NOMO-1 treated with DMSO at 0.1 percent for 48 hours (cell line): ENCODE results near the gene ZNF800.
"Not testable (repeated sequence)": the region's sequence is repeated elsewhere in the genome, so short reads cannot be mapped to it uniquely, and the experiment has no call there.

Experiments used
- DNase-seq: peaks from one replicate; lab custom pipeline; 2025; ENCODE audit not compliant: unreplicated experiment; lab: John Stamatoyannopoulos, UW

The ZNF800 gene, protein sequence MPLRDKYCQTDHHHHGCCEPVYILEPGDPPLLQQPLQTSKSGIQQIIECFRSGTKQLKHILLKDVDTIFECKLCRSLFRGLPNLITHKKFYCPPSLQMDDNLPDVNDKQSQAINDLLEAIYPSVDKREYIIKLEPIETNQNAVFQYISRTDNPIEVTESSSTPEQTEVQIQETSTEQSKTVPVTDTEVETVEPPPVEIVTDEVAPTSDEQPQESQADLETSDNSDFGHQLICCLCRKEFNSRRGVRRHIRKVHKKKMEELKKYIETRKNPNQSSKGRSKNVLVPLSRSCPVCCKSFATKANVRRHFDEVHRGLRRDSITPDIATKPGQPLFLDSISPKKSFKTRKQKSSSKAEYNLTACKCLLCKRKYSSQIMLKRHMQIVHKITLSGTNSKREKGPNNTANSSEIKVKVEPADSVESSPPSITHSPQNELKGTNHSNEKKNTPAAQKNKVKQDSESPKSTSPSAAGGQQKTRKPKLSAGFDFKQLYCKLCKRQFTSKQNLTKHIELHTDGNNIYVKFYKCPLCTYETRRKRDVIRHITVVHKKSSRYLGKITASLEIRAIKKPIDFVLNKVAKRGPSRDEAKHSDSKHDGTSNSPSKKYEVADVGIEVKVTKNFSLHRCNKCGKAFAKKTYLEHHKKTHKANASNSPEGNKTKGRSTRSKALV

DNA sequence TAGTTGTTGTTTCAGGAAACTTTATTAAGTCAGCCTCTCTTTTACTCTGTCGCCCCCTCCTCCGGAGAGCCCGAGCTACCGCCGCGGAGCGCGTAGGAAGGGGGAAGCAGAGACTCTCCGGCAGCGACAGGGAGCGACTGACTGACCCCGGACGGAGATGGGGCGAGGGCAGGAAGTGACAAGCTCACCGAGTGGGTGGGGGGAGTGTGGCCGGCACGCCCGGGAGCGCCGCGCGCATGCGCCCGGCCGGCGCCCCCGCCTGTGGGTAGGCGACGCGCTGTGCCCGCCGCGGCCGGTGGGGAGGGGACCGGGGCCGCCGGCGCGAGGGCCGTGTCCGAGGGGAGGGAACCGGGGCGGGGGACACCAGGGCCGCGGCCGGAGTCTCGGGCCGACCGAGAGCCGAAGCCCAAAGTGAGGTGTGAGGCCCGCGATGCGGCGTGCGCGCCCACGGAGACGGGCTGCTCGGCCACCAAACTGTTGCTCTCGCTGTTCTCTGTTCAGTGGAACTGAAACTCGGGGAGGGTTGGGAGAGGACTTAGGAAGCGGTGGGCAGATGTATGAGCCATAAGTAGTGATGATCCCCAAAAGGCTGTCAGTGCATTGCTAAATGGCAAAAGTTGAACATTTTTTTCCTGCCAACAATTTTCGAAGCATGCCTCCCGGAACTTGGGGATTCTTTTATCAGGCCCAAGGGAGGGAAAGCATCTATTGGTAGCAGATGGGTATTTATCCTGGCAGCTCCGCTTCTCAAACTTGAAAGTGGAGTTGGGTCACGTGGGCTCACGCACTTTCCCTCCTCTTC lies at the start of gene ZNF800:
ZNF800 (minus strand) TSS at position 143 of the 802 bp plus-strand sequence. CDS start 1,151 bp downstream, outside the sequence.
- peak; percentile 62 for DNase-seq

DNA sequence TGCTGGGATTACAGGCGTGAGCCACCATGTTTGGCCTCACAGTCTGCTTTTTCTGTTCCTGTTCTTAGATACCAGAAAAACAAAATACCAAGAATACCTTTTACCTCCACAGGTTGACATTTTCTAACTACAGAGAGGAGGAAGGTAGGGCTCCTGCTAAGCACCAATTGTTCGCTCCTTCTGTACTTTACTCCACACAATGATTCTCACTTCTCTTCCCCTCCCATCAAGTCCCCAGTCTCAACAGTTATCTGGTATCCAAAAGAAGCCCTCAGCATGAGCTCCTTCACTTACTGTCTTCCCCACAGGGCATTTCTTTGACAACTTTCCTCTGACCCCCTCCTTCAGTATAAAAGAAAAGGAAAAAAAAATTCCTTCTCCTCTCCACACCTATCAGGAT lies 47.7 kb upstream of the ZNF800 start:
- no peak for DNase-seq

DNA sequence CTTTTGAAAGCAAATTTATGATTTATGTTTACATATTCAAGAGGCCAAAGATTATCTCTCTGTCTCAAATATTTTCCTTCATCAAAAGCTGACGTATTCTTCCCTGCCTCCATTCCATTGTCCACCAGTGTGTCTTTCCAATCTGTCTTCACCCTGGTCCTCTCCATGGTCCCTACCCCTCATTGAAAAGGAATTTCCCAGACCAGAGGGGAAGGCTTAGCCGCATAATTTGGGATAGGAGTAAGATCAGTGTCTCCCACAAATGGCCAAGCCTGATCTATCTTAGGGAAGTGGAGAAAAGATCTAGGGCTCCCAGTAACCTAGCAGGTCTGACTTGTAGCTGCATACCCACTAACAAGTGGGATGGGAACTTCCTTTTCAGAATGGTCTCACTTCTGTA lies 46.3 kb upstream of the ZNF800 start:
- DNase-seq: no peak

DNA sequence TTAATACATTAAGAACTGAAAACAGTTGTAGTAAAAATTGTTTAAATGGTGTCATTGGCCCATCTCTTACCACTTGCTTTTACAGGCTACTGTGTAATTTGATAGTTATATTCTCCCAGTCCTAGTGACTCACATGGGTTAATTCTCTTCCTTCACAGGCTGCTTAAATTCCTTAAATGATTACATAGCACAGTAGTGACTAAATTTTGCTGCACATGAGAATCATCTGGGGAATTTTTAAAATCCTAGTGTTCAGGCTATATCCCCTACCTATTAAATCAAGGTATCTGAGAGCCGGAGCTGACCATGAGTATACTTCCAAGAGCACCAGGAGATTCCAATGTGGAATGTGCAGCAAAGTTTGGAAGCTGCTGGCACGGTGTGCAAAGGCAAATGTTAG lies 45.3 kb upstream of the ZNF800 start:
- no peak for DNase-seq

DNA sequence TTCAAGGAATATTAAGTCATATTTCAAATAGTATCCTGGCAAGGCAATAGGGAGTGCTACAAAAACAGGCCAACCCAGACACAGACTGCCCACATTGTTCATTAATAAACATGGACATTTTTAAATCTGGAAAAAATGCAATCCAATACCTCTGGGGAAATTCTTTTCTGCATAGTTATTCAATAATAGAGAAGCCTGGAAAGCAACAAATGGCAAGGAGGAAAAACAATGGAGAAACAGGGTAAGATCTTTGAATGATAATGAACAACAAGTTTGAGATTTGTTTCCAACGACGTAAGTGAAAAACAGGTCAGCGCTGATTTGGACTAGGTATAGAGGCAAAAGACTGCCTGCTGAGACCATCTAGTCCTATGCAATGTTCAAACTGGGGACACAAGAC lies 44.7 kb upstream of the ZNF800 start:
- DNase-seq: no peak

DNA sequence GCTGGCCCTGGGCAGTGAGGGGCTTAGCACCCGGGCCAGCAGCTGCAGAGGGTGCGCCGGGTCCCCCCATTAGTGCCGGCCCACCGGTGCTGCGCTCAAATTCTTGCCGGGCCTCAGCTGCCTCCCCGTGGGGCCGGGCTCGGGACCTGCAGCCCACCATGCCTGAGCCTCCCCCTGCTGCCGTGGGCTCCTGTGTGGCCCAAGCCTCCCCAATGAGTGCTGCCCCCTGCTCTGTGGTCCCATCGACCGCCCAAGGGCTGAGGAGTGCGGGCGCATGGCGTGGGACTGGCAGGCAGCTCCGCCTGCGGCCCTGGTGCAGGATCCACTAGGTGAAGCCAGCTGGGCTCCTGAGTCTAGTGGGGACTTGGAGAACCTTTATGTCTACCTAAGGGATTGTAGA lies 36.8 kb upstream of the ZNF800 start:
- not testable (repeated sequence) for DNase-seq

DNA sequence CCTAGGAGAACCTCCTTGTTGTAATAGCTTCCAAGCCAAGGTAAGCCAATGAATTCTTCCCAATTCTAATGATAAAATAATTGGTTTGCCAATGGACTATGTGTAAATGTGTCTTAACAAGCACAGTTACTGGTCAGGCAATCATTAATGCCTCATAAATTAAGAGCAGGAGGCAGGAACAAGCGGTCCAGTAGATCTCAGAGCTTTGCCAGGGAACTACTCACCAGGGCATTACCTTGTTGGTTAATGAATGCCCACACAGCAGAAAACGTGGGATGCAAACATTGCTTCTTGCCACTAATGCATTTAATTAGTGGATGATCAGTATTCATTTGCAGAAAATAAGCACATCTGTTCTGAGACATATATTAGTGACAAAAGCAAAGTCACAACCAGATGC lies 26.7 kb upstream of the ZNF800 start:
- no peak for DNase-seq

DNA sequence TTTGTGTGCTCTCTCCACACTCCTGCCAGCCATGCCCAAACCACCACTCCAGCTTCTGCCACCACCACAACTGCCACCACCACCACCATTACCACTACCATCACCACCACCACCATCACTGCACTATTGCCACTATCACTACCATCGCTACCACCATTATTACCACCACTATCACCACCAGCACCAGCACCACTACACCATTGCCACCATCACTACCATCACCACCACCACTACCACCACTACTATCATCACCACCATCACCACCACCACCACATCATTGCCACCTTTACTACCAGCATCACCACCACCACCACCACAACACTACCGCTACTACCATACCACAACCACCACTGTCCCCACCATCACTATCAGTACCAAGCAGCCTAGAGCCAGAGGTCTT lies 26.0 kb upstream of the ZNF800 start:
- DNase-seq: no peak

DNA sequence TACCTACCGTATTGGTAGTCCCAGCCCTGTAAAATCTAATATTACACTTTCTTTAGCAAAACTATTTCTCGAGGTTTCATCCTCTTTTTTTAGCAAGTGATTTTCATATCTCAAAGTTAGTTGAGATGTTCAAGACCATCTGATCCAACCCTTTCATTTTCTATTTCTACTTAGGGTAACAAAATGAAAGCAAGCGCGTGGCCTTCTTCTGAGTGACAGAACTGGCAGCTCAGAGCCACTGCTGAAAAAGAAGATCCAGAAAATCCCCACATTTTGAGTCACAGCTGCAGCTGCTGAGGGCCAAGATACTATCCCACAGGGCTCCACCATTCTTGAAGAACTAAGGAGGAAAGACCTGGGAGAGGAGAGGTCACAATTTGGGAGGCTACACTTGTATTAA lies 24.8 kb upstream of the ZNF800 start:
- DNase-seq: no peak

DNA sequence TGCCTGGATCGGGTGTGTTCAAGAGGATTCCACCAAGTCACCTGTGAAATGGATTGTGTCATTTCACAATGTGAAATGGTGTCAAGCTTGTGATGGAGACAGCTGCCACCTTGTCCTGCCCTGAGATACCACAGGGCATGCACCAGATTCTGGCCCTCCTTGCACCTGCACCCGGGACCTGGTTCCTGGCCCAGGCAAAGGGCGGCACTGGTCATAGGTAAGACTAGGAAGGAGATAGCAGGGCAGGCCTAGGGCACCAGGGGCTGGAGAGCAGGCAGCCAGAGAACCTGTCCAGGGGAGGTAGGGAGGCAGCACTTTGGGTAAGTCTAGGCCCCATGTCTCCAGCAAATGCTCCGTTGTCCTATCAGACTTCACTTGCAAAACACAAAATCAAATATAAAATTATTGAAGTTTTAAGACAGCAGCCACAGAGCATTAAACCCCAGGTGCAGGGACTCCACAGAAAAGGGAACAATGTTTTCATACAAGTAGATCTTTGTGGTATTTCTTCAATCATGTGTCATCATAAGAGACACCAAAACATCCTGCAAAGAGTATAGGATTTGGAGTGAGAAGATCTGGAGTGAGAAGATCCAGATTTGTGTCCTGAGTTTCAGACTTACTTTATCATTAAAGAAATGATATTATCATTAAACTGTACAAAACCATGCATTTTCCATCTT lies 22.7 kb upstream of the ZNF800 start:
- no peak for DNase-seq

DNA sequence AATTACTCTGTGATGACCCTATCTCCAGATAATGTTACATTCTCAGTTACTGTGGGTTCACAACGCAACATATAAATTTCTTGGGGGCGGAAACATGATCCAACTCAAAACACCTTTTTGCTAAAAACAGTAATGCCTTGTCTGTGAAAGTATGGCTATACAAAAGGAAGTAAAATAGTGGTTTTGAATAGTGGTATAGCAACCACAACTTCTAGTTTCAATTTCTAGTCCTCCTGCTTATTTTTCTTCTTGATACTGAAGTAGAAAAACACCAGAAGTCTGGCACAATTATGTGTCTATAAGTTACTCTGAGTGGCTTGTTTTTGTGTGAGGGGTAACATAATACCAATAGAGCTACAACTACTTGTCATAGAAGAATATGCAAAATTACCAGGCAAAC lies 21.5 kb upstream of the ZNF800 start:
- peak; percentile 70 for DNase-seq

DNA sequence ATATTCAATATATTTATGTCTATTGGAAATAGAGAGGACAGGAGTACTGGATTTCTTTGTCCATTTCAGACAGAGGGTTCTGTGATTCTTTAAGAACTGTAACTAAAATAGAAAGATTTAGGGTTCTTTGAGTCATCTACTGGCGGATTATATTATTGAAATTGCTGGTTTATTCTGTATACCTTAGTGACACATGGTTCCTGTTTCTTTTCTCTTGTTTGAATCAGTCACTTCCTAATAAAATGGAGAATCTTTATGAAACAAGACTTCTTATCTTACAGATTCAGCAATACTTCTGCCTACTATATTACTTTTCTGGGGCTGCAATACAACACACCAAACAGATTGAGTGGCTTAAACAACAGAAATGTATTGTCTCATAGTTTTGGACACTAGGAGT lies 20.8 kb upstream of the ZNF800 start:
- DNase-seq: peak; percentile 31

DNA sequence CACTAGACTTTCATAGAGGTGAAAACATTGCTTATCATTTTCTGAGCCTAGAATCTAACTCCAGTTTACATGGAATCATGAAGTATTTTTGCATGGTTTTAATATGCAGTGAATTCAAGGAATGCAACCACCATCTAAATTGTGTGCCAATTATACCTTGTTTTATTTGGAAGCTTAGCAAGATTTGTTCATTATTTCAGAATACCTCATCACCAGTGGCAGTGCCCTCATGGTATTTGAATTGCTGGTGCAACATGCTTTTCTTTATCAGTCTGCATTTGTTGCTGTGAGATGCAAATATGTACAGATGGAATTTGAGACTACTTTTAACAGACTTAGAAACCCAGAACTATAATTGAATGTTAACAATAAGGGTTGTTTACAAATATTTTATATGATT lies 18.7 kb upstream of the ZNF800 start:
- no peak for DNase-seq

DNA sequence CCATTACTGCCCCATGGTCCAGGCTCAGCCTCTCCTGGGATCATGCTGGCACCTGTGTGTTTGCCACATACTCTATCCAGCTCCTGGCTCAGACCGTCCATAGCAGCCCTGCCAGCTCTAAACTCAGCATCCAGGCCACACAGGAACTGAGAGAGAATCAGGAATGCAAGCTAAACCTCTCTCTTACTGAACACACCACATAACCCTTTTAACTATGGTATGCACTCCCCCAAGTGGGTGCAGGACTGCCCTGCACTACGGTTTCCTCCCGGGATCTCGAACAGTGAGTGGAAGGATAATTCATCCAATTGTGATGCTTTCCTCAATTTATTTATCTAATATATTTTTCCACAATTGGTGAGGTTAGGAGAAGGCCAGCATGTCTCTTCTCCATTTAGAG lies 17.1 kb upstream of the ZNF800 start:
- DNase-seq: no peak

DNA sequence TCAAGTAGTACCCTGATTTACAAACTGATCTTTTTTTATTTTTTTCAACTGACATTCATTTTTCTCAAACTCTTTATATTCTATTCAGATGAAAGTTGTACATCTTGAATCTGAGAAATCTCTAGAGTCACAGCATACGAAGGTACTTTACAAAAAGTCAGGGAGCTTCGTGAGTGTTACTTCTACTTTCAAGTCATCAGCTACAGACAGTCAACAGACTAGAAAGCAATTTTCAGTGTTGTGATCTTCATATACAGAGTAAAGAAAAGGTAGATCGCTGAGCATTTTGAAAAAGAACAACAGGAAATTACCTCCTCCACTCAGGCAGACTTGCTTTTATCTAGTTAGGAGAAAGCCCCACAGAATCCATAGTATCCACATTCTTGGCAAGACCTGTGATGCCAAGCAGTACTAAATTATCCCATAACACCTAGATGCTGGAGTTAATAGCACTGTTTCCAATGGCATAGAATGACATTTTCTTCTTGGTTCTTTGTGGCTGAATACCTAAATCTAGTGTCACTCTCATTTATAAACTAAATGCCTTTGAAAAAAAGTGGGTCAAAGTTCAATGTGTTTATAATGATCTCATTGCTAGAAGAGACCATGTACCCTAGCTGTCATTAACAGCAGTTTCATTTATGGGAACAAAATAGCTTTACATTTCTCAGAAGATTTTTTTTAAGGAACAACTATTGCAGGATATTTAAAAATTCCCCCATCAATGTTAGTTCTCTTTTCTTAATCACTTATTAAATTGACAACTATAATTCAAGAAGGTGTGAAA lies 12.0 kb upstream of the ZNF800 start:
- no peak for DNase-seq

DNA sequence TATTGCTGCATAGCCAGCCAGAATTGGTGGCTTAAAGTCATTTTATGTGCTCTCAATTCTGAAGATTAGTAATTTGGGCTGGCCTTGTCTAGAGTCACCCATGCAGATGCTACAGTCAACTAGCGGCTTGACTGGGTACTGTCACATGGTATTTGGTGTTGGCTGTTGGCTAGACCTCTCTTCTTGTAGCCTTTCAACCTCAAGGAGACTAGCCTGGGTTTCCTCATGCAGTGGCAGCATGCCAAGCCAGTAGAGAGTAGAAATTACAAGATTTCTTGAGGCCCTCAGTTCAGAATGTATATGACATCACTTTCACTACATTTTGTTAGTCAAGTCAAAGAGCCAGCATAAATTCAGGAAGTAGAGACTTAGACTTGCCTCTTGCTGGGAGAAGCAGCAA lies 3.7 kb upstream of the ZNF800 start:
- peak; percentile 39 for DNase-seq

DNA sequence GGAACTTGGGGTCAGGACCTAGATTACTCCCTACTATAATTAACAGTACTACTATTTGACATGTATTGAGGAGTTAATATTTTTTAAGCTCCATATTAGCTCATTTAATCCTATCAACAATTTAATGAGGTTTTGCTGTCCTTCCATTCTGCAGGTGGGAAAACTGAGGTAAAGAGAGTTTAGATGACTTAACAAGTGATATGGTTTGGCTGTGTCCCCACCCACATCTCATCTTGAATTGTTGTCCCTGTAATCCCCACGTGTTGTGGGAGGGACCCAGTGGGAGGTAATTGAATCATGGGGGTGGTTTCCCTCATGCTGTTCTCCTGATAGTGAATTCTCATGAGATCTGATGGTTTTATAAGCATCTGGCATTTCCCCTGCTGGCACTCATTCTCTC lies 2.6 kb upstream of the ZNF800 start:
- not testable (repeated sequence) for DNase-seq

DNA sequence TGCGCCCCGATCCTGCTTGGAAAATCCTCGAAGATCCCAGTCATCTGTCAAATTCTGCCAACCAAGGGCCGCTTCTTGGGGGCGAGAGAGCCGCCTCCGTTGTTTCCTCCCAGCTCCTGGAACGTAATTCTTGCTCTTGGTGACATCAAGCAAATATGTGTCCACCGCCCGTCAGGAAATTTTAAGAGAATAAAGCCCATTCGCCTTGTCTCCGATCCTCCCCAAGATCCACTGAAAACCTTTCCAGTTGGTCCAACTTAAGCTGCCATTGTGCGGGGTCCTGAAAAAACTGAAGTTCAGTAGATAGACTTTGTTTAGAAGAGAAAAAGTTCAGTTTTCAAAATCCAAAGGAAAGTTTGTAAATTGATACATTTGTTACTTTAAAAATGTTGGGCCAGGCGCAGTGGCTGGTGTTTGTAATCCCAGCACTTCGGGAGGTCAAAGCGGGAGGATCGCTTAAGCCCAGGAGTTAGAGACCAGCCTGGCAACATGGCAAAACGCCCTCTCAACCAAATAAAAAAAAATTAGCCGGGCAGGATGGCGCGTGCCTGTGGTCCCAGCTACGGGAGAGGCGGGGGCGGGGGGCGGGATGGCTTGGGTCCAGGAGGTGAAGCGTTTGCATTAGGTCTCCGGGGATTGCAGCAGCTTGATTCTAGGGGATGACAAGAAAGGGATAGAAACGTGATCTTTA lies 1.0 kb upstream of the ZNF800 start:
- no peak for DNase-seq

DNA sequence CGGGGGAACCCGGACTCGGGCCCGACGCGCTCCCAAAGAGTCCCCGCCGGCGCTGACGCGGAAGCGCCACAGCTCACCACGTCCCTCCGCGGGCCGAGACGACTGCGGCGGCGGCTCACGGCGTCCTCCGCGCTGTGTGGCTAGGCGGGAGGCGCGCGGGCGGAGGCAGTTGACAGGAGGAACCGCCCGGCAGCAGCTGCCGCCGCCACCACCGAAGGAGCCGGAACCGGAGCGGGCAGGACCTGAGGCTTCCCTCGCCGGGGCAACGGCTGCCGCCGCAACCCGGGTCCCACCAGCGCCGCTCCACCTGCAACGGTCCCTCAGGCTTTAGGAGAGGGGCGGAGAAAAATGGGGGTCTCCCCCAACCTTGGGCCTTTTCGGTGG lies 334 bp downstream of the ZNF800 start:
- DNase-seq: peak; percentile 10
